Stimulated activated CD8-positive, alpha-beta memory T cell treated with anti-CD3 and anti-CD28 coated beads, Interleukin-15, amount 100 ng/mL, for 24 hours (primary cell): ENCODE data around the gene RTL1.

Source experiments
- DNase-seq: peaks from one replicate; pipeline ENCODE4 v3.0.0-alpha.2; 2020; ENCODE audit warnings: low read depth

RTL1 gene

DNA sequence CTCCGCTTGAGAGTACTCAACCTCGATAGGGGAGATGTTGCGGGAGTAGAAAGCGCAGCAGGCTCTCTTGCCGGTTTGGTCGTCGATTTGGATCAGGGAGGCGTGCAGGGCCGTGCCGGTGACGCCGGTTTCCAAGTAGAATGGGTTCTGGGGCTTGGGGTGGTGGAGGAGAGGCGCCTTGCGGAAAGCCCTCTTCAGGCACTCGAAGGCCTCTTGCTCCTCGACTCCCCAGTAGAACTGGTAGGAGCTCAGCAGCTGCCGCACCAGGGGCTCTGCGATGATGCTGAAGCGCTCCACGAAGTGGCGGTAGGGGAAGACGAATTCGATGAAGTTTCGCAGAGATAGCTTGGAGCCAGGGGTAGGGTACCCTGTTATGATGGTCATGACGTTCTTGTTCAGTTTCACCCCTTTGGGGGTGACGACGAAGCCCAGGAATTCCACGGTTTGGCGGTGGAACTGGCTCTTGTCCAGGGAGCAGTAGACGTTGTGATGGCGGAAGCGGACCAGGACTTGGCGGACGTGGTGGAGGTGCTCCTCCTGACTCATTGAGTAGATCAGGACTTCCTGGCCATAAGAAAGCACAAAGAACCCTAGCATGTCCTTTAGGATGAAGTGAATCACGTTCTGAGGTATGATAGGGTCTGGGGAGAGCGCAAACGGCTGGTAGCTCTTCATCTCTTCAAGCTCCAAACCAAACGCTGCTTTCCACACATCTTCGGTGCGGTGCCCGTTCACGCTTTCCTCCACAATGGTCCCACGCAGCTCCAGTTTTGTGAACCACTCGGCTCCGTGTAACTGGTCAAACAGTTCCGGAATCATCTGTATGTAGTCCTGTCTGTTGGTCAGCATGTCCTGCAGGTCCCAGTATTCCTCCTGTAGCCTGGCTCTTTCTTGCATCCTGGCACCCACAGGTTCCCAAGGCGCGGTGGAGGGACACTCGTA lies 21.2 kb downstream of the RTL1 start:
- DNase-seq, result no peak

DNA sequence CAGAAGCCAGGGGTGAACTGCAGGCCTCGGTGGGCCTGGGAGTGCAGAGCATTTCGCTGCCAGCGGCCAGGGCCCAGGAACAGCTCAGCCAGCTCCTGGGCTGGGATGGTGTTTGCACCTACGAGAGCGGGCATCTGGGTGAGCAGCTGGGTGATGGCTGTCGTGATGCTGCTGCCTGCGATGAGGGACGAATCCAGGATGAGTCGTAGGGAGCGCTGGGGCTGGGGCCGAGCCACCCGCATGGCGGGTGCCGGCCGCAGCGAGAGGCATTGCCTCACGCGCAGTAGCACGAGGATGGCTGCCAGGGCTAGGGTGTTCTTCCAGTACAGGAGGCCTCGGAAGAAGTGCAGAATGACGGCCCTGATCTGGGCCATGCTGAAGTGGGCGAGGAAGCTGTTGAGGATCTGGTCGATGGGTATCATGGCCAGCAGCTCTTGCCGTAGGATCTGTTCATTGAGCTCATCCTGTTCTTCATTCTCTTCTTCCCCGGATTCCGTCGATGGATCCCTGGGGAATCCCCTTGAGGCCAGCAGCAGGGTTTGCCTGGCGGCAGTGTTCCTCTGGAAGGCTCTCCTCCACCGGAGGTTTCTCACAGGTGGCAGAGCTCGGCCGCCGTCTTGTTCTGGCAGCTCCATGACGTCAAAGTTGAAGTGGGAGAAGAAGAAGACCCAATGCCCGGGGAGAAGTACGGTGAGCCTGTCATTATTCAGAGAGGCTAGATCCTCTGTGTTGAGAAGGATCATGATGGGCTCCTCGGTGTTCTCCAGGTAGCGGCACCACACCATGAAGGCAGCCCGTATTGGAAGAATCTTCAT lies 22.1 kb downstream of the RTL1 start:
- no peak for DNase-seq

DNA sequence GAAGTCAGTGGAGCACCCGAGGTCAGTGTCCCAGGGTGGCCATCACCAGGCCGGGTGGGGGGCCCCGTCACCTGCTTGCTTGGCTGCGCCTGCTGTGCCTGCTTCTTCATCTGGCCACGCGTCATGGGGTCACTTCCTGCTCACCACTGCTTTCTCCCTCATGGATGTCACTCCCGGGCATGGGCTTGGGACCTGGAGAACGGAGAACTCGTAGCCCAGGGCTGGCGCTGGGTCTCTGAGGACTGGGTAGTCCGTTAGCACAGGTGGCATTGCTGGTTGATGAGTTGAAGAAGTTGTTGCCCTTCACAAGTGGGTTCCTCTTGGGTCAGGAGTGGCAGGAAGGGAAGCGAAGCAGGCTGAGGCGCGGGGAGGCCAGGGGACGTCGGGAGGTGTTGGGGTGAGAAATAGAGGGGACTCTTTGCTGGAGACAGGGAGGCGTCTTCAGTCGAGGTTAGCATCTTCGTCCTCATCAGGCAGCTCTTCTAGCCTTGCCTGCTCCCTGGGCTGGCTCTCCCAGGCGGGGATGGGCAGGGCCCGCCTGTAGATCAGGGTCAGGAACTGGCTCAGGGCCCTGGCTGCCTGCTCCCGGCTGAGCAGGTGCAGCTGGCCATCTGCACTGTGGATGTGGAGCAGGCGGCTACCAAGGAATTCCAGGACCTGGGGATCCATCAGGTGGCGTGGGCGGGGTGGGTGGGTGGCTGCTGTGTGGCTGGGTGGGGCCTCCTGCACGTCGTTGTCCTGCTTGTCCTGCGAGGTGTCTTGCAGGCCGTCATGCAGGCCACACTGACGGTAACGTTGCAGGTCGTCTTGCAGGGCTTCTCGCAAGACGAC lies 23.0 kb downstream of the RTL1 start:
- no peak for DNase-seq

DNA sequence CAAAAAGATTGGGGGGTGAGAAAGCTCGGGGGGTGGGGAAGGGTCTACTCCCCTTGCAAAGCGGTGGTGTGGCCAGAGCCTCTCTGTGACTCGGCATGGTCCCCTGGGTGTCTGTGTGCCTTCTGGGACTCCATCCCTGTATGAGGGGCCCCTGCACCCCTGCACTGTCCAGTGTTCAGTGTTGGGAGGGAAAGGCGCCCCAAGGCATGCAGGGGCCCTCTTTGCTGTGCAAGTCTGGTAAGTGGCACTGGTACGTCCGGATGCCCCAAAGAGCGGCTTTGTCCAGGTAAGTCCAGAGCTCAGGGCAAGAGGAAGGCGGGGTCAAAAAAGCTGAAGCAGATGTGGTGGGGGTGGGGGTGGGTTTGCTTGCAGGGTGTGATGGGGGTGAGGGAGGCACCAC lies 23.7 kb downstream of the RTL1 start:
- DNase-seq, result no peak

DNA sequence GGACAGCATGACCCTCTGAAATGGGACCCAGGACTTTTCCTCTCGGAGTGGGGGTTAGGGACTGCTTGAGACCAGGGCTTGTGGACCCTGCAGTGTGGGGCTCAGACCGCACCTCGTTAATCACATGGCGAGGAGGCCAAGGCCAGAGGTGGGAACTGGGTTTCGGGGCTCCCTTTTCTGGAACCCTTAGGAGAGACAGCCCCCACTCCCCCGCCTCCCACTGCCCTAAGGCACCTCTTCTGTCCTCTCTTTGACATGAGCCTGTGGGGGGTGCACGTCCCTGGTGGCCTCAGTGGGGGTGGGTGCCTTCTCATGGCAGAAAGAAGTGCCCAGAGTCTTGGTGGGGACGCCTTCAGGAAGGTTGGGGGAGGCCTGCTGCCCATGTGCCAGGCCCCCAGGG lies 24.3 kb downstream of the RTL1 start:
- no peak for DNase-seq

DNA sequence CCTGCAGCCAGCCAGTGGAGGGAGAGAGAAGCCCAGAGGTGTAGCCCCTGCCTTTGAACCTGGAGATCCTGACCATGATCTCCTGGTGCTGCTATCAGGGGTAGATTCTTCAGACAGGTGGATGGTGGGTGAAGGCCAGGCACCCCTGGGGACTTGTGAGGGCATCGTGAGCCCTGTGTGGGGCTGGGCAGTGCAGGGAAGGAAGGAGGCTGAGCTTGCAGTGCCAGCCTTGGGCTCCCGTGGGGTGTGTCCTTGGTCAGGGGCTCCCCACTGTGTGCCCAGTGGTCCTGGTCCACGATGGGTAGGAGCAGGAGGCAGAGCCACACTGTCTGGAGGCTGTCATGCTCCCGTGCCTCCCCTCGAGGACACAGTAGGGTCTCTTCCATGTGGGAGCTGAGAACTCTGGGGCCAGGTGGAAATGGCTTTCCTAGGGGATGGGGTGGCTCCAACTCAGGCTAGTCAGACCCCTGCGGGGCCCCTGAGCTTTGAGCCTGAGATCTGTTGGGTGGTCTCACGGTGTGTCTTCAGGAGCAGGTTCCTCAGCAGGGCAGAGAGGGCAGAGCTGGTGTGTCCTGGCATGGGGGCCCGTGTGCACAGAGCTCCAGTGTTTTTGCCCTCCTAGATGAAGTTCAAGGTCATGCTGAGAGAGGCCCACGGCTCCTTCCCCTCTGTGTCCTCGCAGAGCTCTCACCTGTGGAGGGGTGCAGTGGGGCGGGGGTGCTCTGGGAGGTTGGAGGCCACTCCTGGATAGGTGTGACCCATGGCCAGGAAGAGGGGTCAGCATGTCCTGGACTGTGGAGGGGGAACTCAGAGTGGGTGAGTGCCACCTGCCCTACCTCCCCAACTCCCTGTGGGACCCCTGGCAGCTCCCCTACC lies 25.0 kb downstream of the RTL1 start:
- DNase-seq, result no peak

DNA sequence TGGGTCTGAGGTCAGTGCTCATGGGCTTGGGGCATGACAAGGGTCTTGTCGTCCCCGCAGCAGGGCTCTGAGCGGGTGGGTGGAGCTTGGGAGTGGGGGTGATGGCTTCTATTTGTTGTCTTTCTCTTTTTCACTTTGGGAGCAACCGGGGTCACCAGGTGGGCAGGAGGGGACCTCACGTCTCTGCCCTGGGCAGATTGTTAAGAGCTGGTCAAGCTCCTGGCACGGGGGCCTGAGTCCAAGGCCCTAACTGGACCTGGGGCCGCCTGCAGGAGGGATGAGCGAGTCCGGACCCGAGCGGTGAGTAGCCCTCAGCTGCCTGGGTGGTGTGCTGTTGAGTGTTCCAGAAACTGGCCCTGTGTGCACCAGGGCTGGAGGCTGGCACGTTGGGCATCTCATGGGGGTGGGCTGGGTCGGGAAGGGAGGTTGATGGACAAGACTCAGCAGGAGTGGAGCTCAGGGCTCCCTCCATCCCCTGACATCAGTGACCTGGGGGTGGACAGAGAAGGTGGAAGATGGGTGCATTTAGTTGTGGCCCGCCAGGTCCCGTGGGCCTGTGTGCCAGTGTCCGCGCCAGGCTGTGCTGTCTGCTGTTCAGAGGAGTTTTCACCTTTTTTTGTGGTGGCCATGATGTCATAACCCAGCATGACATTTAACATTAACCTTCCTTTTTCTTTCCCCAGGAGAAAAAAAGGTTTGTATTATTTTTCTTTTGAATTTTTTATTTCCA lies 27.5 kb downstream of the RTL1 start:
- DNase-seq, result no peak

DNA sequence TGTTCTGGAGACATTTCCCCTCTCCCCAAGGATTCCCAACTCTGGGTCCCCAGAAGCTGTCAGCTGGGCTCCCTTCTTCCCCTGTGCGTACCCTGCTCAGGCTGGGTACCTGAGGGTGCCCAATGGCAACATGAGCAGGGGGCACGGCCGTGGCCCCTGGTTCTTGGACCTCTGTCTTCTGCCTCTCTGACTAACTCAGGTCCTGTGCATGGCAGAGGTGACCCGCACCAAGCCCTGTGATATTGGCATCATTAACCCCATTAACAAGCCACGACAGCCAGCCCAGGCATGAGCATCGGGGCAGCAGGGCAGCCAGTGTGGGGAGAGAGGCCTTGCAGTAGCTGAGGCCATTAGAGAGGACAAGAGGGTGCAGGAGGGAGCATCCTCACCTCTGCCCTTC lies 28.4 kb downstream of the RTL1 start:
- no peak for DNase-seq

DNA sequence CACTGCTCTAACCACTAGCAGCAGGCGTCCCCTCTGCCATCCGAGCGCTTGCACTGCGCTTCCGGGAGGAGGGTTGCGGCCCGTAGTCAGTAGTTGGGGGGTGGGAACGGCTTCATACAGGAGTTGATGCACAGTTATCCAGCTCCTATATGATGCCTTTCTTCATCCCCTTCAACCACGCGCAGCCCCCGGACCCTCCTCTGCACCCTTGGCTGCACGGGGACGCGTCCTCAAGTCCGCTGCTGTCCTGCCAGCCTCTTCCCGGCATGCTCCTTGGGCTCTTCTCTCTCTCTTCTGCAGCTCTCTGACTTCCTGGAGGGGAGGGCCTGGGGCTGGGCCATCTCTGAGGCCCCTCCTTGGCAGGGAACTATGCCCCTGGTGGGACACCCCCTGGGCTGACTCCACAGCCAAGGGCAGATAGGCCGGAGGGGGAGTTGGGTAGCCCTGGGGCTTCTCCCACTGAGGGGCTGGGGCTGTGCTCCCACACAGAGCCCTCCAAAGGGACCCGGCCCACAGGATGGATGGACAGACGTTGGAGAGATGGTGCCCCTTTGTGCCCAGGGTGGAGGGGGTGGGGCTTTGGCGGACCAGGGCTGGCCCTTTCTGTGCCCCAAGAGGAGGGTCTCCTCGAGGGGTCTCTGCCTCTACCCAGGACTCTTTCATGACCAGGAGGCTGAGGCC lies 29.0 kb downstream of the RTL1 start:
- no peak for DNase-seq

DNA sequence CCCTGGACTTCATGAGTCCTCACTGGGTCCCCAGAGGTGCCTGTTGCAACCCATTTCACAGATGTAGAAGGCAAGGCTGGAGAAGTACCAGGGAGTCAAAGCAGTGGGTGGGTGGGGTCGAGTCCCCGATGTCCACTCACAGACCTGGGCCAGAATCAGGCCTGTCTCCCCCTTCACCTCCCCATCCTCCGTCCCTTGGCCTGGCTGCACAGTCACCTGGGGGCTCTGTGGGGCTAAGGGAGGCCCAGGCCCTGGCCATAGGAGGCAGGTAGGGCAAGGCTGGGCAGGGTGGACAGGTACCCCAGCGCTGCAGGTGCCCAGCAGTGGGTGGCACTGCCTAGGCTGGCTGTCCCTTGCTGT lies 29.5 kb downstream of the RTL1 start:
- no peak for DNase-seq

DNA sequence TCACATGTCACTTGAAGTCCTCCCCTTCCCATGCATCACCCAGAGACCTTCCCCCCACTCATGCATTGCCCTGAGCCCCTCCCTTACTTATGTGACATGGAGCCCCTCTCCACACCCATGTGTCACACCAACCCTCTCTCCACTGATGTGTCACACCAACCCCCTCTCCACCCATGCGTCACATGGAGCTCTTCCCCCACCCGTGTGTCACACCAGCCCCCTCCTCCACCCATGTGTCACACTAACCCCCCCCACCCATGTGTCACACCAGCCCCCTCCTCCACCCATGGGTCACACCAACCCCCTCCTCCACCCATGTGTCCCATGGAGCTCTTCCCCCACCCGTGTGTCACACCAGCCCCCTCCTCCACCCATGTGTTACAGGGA lies 30.4 kb downstream of the RTL1 start:
- DNase-seq, result no peak

DNA sequence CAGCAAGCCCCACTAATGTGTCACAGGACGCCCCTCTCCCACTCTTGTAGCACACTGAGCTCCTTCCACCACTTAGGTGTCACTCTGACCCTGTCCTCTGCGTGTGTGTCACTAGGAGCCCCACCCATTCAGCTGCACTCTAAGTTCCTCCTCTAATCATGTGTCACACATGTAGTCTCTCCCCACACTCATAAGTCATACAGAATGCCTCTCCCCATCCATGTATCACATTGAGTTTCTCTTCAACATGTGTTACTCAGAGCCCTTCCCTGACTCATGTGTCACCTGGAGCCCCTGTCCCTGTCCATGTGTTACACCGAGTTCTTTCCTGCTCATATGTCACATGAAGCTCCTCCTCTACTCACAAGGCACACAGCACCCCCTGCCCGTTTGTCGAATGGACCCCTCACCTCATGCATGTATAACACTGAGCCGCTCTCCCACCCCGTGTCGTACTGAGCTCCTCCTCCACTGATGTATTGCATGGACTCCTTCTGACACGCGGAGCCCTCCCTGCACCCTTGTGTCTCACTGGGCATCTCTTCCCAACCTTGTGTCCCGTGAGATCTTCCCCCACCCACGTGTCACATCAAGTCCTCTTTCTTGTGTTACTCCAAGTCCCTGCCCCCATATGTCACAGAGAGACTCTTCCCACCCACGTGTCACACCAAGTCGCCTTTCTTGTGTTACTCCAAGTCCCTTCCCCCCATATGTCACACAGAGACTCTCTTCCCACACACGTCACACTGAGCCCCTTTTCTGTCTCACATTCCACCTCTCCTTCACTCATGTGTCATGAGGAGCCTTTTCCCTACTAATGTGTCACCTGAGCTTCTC lies 31.0 kb downstream of the RTL1 start:
- no peak for DNase-seq

DNA sequence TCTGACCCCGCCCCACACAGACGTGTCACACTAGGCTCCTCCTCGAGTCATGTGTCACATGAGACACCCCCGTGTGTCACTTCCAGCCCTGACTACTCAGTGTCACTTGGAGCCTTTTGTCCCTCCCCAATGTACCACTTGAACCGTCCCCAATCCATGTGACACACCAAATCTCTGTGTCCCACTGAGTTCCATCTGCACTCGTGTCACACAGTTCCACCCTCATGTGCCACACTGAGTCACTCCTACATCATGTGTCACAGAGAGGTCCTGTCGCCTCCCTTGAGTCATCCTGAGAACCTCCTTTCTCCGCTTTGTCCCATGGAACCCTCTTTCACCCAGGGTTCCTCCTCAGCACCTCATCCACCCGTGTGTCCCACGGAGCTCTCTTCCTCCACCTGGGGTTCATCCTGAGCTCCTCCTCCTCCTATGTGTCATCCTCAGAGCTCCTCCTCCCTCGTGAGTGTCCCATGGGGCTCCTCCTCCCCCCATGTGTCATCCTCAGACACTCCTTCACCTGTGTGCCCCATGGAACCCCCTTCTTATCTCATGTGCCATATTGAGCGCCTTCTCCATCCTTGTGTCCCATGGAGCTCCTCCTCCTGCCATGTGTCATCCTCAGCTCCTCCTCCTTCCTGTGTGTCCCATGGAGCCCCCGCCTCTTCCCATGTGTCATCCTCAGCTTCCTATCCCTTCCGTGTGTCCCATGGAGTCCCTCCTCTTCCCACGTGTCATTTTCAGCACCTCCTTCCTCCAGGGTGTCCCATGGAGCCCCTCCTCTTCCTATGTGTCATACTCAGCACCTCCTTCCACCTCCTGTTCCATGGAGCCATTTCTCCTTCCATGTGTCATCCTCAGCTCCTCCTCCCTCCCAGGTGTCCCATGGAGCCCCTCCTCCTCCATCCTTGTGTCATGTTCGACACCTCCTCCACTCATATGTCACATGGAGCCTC lies 32.0 kb downstream of the RTL1 start:
- no peak for DNase-seq

DNA sequence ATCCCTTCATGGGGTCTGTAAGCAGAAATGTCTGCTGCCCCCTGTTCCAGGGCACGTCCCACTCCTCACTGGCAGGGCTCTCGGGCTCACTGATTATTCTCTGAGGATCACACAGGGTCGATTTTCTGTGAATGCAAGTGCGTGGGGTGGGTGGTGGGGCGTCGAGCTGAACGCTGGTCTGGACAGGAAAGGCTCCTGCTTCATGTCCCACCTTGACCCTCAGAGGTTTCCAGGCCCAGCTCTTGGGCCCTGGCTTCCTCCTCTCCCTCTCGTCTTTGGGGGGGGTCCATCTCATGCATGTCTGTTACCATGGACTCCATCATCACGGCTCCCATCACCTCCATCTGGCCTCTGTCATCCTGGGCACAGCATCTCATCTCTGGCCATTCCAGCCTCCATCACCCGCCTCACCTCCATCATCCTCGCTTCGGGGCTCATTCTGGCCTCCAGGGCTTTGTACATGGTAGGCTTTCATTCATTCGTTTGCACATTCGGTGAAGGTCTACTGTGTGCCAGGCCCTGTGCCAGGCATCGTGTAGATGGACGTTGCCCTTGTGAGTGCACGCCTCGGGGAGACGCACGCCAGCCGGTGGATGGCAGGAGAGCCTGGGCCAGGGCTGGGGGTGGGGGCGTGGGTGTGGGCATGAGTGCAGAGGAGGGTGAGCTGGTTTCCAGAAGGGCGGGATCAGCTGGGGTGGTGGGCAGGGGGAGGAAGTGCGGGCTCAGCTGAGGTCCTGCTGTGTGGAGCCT lies 34.7 kb downstream of the RTL1 start:
- no peak for DNase-seq

DNA sequence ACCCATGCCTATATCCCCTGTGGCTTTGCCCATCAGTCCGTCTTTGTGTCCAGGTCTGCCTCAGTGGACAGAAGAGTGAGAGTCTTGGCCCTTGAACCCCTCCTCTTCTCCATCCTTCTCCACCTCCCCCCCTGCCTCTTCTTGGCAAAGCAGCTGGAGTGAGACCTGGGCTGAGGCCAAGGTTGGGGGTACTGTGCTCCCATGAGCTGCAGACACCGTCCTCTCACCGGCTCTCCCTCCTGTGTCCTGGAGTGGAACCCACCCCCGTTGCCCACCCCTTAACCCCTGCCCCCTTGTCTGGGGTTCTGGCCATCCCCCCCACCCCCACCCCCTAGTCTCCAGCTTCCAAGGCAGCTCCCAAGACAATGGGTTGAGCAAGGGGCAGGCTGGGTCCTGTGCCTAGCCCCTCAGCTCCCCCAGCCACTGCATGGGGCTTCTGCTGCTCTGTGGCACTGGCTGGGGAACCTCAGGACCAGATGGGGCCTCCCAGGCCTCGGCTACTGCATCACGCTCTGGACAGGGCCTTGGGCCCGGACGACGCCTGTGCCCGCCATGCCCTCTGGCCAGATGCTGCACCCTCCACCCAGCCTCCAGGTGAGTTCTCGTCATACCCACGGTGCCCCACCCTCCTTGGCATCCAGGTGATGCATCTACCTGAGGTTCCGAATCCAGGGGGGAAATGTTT lies 35.7 kb downstream of the RTL1 start:
- no peak for DNase-seq
